Measurements from ENCODE around the gene BRAP.
"Not testable (repeated sequence)": the region's sequence is repeated elsewhere in the genome, so short reads cannot be mapped to it uniquely, and the experiment has no call there.

Gene BRAP

DNA sequence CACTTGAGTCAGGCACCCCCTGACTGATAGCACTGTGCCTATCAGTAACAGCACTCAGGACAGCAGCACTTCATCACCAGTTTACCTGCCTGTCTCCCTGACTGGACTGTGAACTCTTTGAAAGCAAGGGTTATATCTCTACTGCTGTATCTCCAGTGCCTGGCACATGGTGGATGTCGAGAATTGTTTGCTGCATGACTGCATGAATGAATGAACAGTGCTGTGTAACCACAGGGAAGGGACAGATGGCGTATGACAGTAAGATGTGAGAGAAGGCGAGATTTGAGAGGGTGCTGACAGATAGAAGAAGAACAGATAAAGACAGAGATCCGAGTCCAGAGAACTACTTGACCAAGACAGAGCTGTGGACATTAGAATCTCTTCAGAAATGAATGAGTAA is 29.7 kb downstream of the BRAP start:
- no peaks in the 10 kb centered on the region for H3K4me1 ChIP-seq (ENCODE audit: insufficient read depth, poor library complexity, severe bottlenecking)
- TF ChIP-seq, protein P1, sequence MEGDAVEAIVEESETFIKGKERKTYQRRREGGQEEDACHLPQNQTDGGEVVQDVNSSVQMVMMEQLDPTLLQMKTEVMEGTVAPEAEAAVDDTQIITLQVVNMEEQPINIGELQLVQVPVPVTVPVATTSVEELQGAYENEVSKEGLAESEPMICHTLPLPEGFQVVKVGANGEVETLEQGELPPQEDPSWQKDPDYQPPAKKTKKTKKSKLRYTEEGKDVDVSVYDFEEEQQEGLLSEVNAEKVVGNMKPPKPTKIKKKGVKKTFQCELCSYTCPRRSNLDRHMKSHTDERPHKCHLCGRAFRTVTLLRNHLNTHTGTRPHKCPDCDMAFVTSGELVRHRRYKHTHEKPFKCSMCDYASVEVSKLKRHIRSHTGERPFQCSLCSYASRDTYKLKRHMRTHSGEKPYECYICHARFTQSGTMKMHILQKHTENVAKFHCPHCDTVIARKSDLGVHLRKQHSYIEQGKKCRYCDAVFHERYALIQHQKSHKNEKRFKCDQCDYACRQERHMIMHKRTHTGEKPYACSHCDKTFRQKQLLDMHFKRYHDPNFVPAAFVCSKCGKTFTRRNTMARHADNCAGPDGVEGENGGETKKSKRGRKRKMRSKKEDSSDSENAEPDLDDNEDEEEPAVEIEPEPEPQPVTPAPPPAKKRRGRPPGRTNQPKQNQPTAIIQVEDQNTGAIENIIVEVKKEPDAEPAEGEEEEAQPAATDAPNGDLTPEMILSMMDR (IDR thresholded peaks at IDR 0.05; ENCODE audit: poor library complexity, severe bottlenecking): no peak
- DNase-seq (ENCODE audit: low spot score) (no peak), ATAC-seq (ENCODE audit: low read depth) (no peak)
- no peak overlapping the region for H3K27ac ChIP-seq (ENCODE audit: poor library complexity, severe bottlenecking)
- no peaks in the 10 kb centered on the region for H3K9me3 ChIP-seq (ENCODE audit: severe bottlenecking)
- no peak overlapping the region for H3K4me3 ChIP-seq (ENCODE audit: severe bottlenecking)
- H3K36me3 ChIP-seq (ENCODE audit: low read depth): peaks cover 85% of the 10 kb centered on the region
- H3K27me3 ChIP-seq (ENCODE audit: insufficient read depth, poor library complexity, severe bottlenecking): no peaks in the 10 kb centered on the region

DNA sequence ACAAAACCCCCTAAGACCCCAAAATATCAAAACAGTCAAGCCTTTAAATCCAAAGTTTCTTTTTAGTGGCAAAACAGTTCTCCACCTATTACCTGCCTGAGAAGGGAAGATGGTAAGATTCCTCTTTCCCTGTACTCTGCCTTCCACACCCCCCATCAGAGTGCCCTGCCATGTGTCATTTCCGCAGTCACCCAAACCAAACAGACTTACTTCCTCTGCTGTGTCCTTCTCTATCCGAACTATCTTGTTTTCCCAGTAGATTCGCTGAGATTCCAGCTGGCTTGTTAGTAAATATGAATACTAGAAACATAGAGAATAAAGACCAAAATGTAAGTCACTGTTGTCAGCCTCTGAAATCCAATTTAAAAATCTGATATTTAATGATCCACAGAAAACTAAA is 30.4 kb downstream of the BRAP start:
- no peak overlapping the region for H3K4me3 ChIP-seq (ENCODE audit: severe bottlenecking)
- no peaks in the 10 kb centered on the region for H3K27me3 ChIP-seq (ENCODE audit: insufficient read depth, poor library complexity, severe bottlenecking)
- ATAC-seq (ENCODE audit: low read depth) (no peak), DNase-seq (ENCODE audit: low spot score) (no peak)
- no peaks in the 10 kb centered on the region for H3K9me3 ChIP-seq (ENCODE audit: severe bottlenecking)
- peaks cover 88% of the 10 kb centered on the region for H3K36me3 ChIP-seq (ENCODE audit: low read depth)
- no peak overlapping the region for H3K27ac ChIP-seq (ENCODE audit: poor library complexity, severe bottlenecking)
- TF ChIP-seq, protein P1 (IDR thresholded peaks at IDR 0.05; ENCODE audit: poor library complexity, severe bottlenecking): no peak
- H3K4me1 ChIP-seq (ENCODE audit: insufficient read depth, poor library complexity, severe bottlenecking): no peaks in the 10 kb centered on the region

DNA sequence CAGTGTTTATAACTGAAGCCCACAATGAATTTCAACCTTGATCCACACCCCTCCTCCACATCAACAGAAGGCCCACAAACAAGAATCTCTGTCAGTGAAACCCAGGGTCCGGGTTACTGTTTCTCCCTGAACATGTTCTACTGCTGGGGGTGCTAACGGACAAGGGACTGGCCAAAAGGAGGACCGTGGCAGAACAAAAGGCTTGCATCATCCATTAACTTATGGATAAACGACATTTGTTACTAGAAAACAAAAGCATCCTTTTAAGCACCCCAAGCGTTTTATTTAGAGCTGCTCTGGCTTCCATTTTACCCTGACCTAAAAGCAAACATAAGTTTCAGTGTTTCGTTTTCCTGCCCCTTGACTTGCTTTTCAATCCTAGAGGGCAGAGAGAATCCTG is 32.2 kb downstream of the BRAP start:
- no peak for DNase-seq (ENCODE audit: low spot score)
- H3K4me3 ChIP-seq (ENCODE audit: severe bottlenecking): no peak overlapping the region
- H3K36me3 ChIP-seq (ENCODE audit: low read depth): peaks cover 90% of the 10 kb centered on the region
- no peak overlapping the region for H3K27ac ChIP-seq (ENCODE audit: poor library complexity, severe bottlenecking)
- TF ChIP-seq, protein P1 (IDR thresholded peaks at IDR 0.05; ENCODE audit: poor library complexity, severe bottlenecking): no peak
- H3K9me3 ChIP-seq (ENCODE audit: severe bottlenecking): no peaks in the 10 kb centered on the region
- ATAC-seq (ENCODE audit: low read depth): no peak
- H3K4me1 ChIP-seq (ENCODE audit: insufficient read depth, poor library complexity, severe bottlenecking): no peaks in the 10 kb centered on the region
- H3K27me3 ChIP-seq (ENCODE audit: insufficient read depth, poor library complexity, severe bottlenecking): no peaks in the 10 kb centered on the region

DNA sequence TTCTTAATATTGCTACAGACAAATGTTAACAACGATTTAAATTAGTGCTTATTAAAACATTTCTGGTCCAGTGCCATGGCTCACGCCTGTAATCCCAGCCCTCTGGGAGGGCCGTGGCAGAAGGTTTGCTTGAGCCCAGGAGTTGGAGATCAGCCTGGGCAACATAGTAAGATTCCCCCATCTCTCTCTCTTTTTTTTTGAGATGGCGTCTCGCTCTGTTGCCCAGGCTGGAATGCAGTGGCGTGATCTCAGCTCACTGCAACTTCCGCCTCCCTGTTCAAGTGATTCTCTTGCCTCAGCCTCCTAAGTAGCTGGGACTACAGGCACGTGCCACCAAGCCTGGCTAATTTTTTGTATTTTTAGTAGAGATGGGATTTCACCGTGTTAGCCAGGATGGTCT is 33.2 kb downstream of the BRAP start:
- DNase-seq (ENCODE audit: low spot score); H3K27me3 ChIP-seq (ENCODE audit: insufficient read depth, poor library complexity, severe bottlenecking); H3K4me1 ChIP-seq (ENCODE audit: insufficient read depth, poor library complexity, severe bottlenecking); H3K9me3 ChIP-seq (ENCODE audit: severe bottlenecking); ATAC-seq (ENCODE audit: low read depth); H3K4me3 ChIP-seq (ENCODE audit: severe bottlenecking); H3K27ac ChIP-seq (ENCODE audit: poor library complexity, severe bottlenecking): not testable (repeated sequence)
- peaks cover 81% of the 10 kb centered on the region for H3K36me3 ChIP-seq (ENCODE audit: low read depth)

DNA sequence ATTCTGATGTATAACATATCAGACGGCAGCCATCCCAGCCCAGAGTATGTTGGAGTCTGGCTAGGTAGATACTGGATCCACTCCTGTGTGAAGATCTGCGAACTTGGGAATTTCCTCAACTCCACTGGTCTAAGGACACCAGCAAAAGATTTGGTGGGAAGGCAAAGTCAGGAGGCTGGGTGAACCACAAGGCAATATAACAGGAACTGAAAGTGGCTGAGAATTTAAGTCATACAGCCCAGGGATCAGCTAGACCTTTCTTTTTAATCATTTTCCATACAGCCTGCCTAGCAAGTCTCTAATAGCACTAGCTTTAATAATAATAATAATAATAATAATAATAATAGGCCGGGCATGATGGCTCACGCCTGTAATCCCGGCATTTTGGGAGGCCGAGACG is 34.8 kb downstream of the BRAP start:
- Histone ChIP-seq H3K9me3 (ENCODE audit: severe bottlenecking) (no peaks in the 10 kb centered on the region), H3K36me3 (ENCODE audit: low read depth) (peaks cover 82% of the 10 kb centered on the region), H3K27me3 (ENCODE audit: insufficient read depth, poor library complexity, severe bottlenecking) (no peaks in the 10 kb centered on the region), H3K4me1 (ENCODE audit: insufficient read depth, poor library complexity, severe bottlenecking) (no peaks in the 10 kb centered on the region), H3K4me3 (ENCODE audit: severe bottlenecking) (no peak overlapping the region), H3K27ac (ENCODE audit: poor library complexity, severe bottlenecking) (no peak overlapping the region)
- DNase-seq (ENCODE audit: low spot score) (no peak), ATAC-seq (ENCODE audit: low read depth) (no peak)
- TF ChIP-seq, protein P1 (IDR thresholded peaks at IDR 0.05; ENCODE audit: poor library complexity, severe bottlenecking): no peak
